Tibial nerve (tissue), 4 donors: ENCODE results near the gene AMBRA1.

ENCODE experiments used
- EP300 ChIP-seq, 2 donors: sonication (generic); formaldehyde crosslinking; IDR thresholded peaks; one replicate each; pipeline ENCODE4 v1.6.1; 2017; ENCODE audit warnings: antibody characterized with exemption in 2 of 2, mild to moderate bottlenecking in 1 of 2
- POLR2A ChIP-seq, 2 donors: fragments of 450-650 bp; IDR thresholded peaks; one replicate each; pipeline ENCODE4 v1.6.1; 2017; ENCODE audit warnings: antibody characterized with exemption in 2 of 2, mild to moderate bottlenecking in 2 of 2, moderate library complexity in 2 of 2
- TF ChIP-seq, protein P1 (sequence below), 5 experiments: fragments of 200-600 bp in 3 of 5; fragments of 450-650 bp in 2 of 5; sonication (generic) in 3 of 5; IDR thresholded peaks; one replicate each; pipeline ENCODE4 v1.5.1; 2016 to 2019; ENCODE audit warnings: antibody characterized with exemption in 5 of 5, mild to moderate bottlenecking in 3 of 5, moderate library complexity in 2 of 5

DNA sequence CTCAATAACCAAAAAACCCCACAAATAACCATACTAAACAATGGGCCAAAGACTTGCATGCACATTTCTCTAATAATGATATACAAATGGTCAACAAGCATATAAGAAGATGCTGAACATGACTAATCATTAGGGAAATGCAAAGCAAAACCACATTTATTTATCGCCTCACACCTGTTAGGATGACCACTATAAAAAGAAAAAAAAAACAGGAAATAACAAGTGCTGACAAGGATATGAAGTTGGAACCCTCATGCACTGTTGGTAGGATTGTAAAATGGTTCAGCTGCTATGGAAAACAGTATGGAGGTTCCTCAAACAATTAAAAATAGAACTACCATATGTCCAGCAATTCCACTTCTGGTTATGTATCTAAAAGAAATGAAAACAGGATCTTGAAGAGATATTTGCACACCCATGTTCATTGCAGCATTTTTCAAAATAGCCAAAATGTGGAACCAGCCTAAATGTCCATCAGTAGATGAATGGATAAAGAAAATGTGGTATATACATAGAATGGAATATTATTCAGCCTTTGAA, 66.2 kb downstream of the AMBRA1 start:
- TF ChIP-seq, protein P1, sequence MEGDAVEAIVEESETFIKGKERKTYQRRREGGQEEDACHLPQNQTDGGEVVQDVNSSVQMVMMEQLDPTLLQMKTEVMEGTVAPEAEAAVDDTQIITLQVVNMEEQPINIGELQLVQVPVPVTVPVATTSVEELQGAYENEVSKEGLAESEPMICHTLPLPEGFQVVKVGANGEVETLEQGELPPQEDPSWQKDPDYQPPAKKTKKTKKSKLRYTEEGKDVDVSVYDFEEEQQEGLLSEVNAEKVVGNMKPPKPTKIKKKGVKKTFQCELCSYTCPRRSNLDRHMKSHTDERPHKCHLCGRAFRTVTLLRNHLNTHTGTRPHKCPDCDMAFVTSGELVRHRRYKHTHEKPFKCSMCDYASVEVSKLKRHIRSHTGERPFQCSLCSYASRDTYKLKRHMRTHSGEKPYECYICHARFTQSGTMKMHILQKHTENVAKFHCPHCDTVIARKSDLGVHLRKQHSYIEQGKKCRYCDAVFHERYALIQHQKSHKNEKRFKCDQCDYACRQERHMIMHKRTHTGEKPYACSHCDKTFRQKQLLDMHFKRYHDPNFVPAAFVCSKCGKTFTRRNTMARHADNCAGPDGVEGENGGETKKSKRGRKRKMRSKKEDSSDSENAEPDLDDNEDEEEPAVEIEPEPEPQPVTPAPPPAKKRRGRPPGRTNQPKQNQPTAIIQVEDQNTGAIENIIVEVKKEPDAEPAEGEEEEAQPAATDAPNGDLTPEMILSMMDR (IDR thresholded peaks at IDR 0.05): no peak
- TF ChIP-seq POLR2A (IDR thresholded peaks at IDR 0.05) (no peak), EP300 (IDR thresholded peaks at IDR 0.05) (no peak)
